Measurements from ENCODE around the gene MACO1. TPM values are rescaled to one million over a fixed set of nuclear protein-coding genes. Genes with fewer than 3 reads are reported as not detected.

The MACO1 gene
- total and polyA plus RNA-seq, 2 of the 13 experiments (the other 11 are each of a cell fraction or from before 2014, with no cell fraction given): 9.7 to 17.0 TPM

DNA sequence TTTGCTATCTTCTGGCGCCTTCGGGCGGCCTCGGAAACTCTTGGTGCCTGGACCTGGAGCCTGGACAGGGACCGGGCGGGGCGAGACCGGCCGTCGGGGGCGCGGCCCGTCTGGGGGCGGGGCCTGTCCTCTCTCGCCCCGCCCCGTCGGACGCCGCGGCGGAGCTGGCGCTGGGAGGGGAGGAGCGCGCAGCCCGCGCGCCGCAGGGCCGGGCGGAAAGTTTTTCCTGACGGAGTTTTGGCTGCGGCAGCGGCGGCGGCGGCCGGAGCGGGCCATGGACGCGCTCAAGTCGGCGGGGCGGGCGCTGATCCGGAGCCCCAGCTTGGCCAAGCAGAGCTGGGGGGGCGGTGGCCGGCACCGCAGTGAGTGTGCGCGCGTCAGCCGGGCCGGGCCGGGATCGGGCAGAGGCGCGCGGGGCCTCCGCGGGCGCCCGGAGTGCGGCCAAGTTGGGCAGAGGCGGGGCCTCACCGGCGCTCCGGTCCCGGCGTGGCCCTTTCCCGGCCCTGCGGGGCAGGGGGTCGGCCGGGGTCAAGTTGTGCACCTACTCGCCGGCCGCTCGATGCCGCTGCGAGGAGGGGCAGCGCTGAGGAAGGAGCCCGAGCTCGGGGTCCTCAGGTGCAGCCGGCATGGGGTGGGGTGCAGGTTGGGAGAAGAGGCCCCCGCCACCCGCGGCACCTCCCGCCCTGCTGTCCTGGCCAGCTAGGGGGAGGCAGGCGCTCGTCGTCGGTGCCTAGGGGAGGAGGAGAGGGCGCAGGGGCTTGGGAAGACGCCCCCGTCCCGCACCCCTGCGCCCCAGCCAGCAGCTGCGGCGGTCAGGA lies 112.9 kb downstream of the MACO1 start, which contains the start of gene LDLRAP1 (continued):
- TF ChIP-seq, protein P1, sequence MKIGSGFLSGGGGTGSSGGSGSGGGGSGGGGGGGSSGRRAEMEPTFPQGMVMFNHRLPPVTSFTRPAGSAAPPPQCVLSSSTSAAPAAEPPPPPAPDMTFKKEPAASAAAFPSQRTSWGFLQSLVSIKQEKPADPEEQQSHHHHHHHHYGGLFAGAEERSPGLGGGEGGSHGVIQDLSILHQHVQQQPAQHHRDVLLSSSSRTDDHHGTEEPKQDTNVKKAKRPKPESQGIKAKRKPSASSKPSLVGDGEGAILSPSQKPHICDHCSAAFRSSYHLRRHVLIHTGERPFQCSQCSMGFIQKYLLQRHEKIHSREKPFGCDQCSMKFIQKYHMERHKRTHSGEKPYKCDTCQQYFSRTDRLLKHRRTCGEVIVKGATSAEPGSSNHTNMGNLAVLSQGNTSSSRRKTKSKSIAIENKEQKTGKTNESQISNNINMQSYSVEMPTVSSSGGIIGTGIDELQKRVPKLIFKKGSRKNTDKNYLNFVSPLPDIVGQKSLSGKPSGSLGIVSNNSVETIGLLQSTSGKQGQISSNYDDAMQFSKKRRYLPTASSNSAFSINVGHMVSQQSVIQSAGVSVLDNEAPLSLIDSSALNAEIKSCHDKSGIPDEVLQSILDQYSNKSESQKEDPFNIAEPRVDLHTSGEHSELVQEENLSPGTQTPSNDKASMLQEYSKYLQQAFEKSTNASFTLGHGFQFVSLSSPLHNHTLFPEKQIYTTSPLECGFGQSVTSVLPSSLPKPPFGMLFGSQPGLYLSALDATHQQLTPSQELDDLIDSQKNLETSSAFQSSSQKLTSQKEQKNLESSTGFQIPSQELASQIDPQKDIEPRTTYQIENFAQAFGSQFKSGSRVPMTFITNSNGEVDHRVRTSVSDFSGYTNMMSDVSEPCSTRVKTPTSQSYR (CRISPR knock-in tag; IDR thresholded peaks at IDR 0.05; ENCODE audit: borderline replicate concordance): no peak
- TF ChIP-seq, protein P2, sequence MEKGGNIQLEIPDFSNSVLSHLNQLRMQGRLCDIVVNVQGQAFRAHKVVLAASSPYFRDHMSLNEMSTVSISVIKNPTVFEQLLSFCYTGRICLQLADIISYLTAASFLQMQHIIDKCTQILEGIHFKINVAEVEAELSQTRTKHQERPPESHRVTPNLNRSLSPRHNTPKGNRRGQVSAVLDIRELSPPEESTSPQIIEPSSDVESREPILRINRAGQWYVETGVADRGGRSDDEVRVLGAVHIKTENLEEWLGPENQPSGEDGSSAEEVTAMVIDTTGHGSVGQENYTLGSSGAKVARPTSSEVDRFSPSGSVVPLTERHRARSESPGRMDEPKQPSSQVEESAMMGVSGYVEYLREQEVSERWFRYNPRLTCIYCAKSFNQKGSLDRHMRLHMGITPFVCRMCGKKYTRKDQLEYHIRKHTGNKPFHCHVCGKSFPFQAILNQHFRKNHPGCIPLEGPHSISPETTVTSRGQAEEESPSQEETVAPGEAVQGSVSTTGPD (CRISPR knock-in tag; IDR thresholded peaks at IDR 0.05): no peak
- TF ChIP-seq, protein P3, sequence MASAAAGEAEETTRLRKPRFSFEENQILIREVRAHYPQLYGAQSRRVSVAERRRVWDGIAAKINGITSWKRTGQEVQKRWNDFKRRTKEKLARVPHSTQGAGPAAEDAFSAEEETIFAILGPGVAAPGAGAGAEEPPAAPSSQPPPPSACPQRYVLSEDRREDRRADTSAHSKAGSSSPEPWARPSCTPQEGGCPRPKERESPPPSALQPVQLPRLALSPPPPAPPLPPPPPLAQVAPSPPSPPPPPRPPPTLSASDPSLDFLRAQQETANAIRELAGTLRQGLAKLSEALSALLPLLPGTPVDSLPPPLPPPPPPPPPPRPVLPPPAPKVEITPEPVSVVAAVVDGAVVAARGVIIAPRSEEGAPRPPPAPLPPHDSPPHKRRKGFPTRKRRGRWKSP (CRISPR knock-in tag; IDR thresholded peaks at IDR 0.05): 0 out of 2 replicates have a peak, but pooled peaks have one; percentile 3
- no peak for TF ChIP-seq IKZF4 (CRISPR knock-in tag; IDR thresholded peaks at IDR 0.05; ENCODE audit: borderline replicate concordance, low read depth, not compliant biosample characterization)
- TF ChIP-seq DNMT1 (CRISPR knock-in tag; IDR thresholded peaks at IDR 0.05): no peak
- no peak for TF ChIP-seq ATF7 (IDR thresholded peaks at IDR 0.05)
- no peak for TF ChIP-seq ATF7 (CRISPR knock-in tag; IDR thresholded peaks at IDR 0.05)
- peak; percentile 75 for TF ChIP-seq POLR2G (IDR thresholded peaks at IDR 0.05; ENCODE audit: low read depth, low read length)
- peak; percentile 14 for TF ChIP-seq AGO2 (optimal IDR thresholded peaks at IDR 0.05; ENCODE audit: low read depth, low read length)
- TF ChIP-seq FOXC1 (CRISPR knock-in tag; IDR thresholded peaks at IDR 0.05; ENCODE audit: borderline replicate concordance): no peak
- peak; percentile 31 for TF ChIP-seq ASH2L (IDR thresholded peaks at IDR 0.05; ENCODE audit: insufficient read length, low read depth, low read length)
- TF ChIP-seq ZNF720 (CRISPR knock-in tag; IDR thresholded peaks at IDR 0.05): no peak
- TF ChIP-seq REL (CRISPR knock-in tag; conservative IDR thresholded peaks at IDR 0.05): no peak
- no peak for TF ChIP-seq ZNF577 (CRISPR knock-in tag; IDR thresholded peaks at IDR 0.05; ENCODE audit: borderline replicate concordance, low read depth)
- 0 out of 2 replicates have a peak, but pooled peaks have one; percentile 28 for TF ChIP-seq NR2C2 (CRISPR knock-in tag; IDR thresholded peaks at IDR 0.05; ENCODE audit: borderline replicate concordance)
- TF ChIP-seq, protein P4, sequence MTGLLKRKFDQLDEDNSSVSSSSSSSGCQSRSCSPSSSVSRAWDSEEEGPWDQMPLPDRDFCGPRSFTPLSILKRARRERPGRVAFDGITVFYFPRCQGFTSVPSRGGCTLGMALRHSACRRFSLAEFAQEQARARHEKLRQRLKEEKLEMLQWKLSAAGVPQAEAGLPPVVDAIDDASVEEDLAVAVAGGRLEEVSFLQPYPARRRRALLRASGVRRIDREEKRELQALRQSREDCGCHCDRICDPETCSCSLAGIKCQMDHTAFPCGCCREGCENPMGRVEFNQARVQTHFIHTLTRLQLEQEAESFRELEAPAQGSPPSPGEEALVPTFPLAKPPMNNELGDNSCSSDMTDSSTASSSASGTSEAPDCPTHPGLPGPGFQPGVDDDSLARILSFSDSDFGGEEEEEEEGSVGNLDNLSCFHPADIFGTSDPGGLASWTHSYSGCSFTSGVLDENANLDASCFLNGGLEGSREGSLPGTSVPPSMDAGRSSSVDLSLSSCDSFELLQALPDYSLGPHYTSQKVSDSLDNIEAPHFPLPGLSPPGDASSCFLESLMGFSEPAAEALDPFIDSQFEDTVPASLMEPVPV (CRISPR knock-in tag; IDR thresholded peaks at IDR 0.05): 0 out of 2 replicates have a peak, but pooled peaks have one; percentile 27
- no peak for TF ChIP-seq SRSF1 (optimal IDR thresholded peaks at IDR 0.05; ENCODE audit: low read depth, low read length)
- peak; percentile 49; the same call in 1 of the 2 replicates for TF ChIP-seq ERF (CRISPR knock-in tag; IDR thresholded peaks at IDR 0.05)
- TF ChIP-seq NFE2L1 (CRISPR knock-in tag; IDR thresholded peaks at IDR 0.05; ENCODE audit: borderline replicate concordance): no peak

Data from HepG2 (cell line).